ENCODE data around the gene GRIK3. TPM values are rescaled to one million over a fixed set of nuclear protein-coding genes. Genes with fewer than 3 reads are reported as not detected.

GRIK3 gene
- total RNA-seq, 1 experiment from 2014 or later, result not detected

GRCh38 chr1:37037690-37038089 is 3.4 kb upstream of the GRIK3 start:
- TF ChIP-seq EZH2phosphoT487 (IDR thresholded peaks at IDR 0.05; ENCODE audit: borderline replicate concordance, low read length) (no peak), EZH2 (IDR thresholded peaks at IDR 0.05; ENCODE audit: low read length, unreplicated experiment) (no peak), CTCF (conservative IDR thresholded peaks at IDR 0.05; ENCODE audit: low read depth, low read length) (no peak)
- no peak overlapping the region for H2AFZ ChIP-seq (ENCODE audit: low read length)
- no peak for DNase-seq
- H3K4me1 ChIP-seq (ENCODE audit: insufficient read depth, low read length), result no peaks in the 10 kb centered on the region
- H3K4me2 ChIP-seq (ENCODE audit: low read length), result no peak overlapping the region
- intact Hi-C loops (cut with micrococcal nuclease), result no loop called here
- H3K79me2 ChIP-seq (ENCODE audit: low read length), result no peaks in the 10 kb centered on the region
- POLR2A ChIA-PET (ENCODE audit: unreplicated experiment), result no interaction called here
- no peak overlapping the region for H3K4me3 ChIP-seq (ENCODE audit: low read length)
- no peak overlapping the region for H3K27ac ChIP-seq (ENCODE audit: low read length)
- no peak overlapping the region for H3K9ac ChIP-seq (ENCODE audit: low read length)
- no peaks in the 10 kb centered on the region for H3F3A ChIP-seq (ENCODE audit: low read length, unreplicated experiment)
- H3K9me2 ChIP-seq (replicated peaks; ENCODE audit: low read length), result no peaks in the 10 kb centered on the region
- H4K20me1 ChIP-seq (ENCODE audit: low read length), result no peaks in the 10 kb centered on the region
- H3K27me3 ChIP-seq (ENCODE audit: low read length), result peaks cover 69% of the 10 kb centered on the region
- CTCF ChIA-PET, result no interaction called here
- ATAC-seq, result no peak
- BruUV-seq (replicated peaks), result no TSS peak
- H3K36me3 ChIP-seq (ENCODE audit: low read depth, low read length), result no peaks in the 10 kb centered on the region
- H3K9me3 ChIP-seq (ENCODE audit: low read length), result no peaks in the 10 kb centered on the region

GRCh38 chr1:37036667-37037053 is 2.3 kb upstream of the GRIK3 start:
- POLR2A ChIA-PET (ENCODE audit: unreplicated experiment), result no interaction called here
- no peak overlapping the region for H3K4me2 ChIP-seq (ENCODE audit: low read length)
- no peaks in the 10 kb centered on the region for H3K36me3 ChIP-seq (ENCODE audit: low read depth, low read length)
- no peaks in the 10 kb centered on the region for H4K20me1 ChIP-seq (ENCODE audit: low read length)
- no peak overlapping the region for H3K4me3 ChIP-seq (ENCODE audit: low read length)
- H3K9ac ChIP-seq (ENCODE audit: low read length), result no peak overlapping the region
- ATAC-seq, result no peak
- H3K79me2 ChIP-seq (ENCODE audit: low read length), result no peaks in the 10 kb centered on the region
- no peaks in the 10 kb centered on the region for H3K9me3 ChIP-seq (ENCODE audit: low read length)
- DNase-seq, result no peak
- intact Hi-C loops (cut with micrococcal nuclease), result no loop called here
- H3K27ac ChIP-seq (ENCODE audit: low read length), result no peak overlapping the region
- no TSS peak for BruUV-seq (replicated peaks)
- CTCF ChIA-PET, result no interaction called here
- H3K4me1 ChIP-seq (ENCODE audit: insufficient read depth, low read length), result no peaks in the 10 kb centered on the region
- peaks cover 80% of the 10 kb centered on the region for H3K27me3 ChIP-seq (ENCODE audit: low read length)
- TF ChIP-seq EZH2phosphoT487 (IDR thresholded peaks at IDR 0.05; ENCODE audit: borderline replicate concordance, low read length), result no peak
- TF ChIP-seq EZH2 (IDR thresholded peaks at IDR 0.05; ENCODE audit: low read length, unreplicated experiment), result no peak
- TF ChIP-seq CTCF (conservative IDR thresholded peaks at IDR 0.05; ENCODE audit: low read depth, low read length), result no peak
- H3K9me2 ChIP-seq (replicated peaks; ENCODE audit: low read length), result no peaks in the 10 kb centered on the region
- no peak overlapping the region for H2AFZ ChIP-seq (ENCODE audit: low read length)
- H3F3A ChIP-seq (ENCODE audit: low read length, unreplicated experiment), result no peaks in the 10 kb centered on the region

GRCh38 chr1:37035796-37036666 is 1.7 kb upstream of the GRIK3 start:
- H3K4me2 ChIP-seq (ENCODE audit: low read length), result no peak overlapping the region
- ATAC-seq (peak; percentile 37; the same call in 1 of the 2 replicates), DNase-seq (no peak)
- H3K27ac ChIP-seq (ENCODE audit: low read length), result no peak overlapping the region
- no peaks in the 10 kb centered on the region for H3K79me2 ChIP-seq (ENCODE audit: low read length)
- no peaks in the 10 kb centered on the region for H3K4me1 ChIP-seq (ENCODE audit: insufficient read depth, low read length)
- no peak for TF ChIP-seq EZH2 (IDR thresholded peaks at IDR 0.05; ENCODE audit: low read length, unreplicated experiment)
- no peak; the same call in 1 of the 2 replicates for TF ChIP-seq CTCF (conservative IDR thresholded peaks at IDR 0.05; ENCODE audit: low read depth, low read length)
- no peak for TF ChIP-seq EZH2phosphoT487 (IDR thresholded peaks at IDR 0.05; ENCODE audit: borderline replicate concordance, low read length)
- H3K9me2 ChIP-seq (replicated peaks; ENCODE audit: low read length), result no peaks in the 10 kb centered on the region
- no peaks in the 10 kb centered on the region for H3K36me3 ChIP-seq (ENCODE audit: low read depth, low read length)
- ChIA-PET POLR2A (ENCODE audit: unreplicated experiment) (no interaction called here), CTCF (no interaction called here)
- intact Hi-C loops (cut with micrococcal nuclease), result no loop called here
- H2AFZ ChIP-seq (ENCODE audit: low read length), result no peak overlapping the region
- H3K9ac ChIP-seq (ENCODE audit: low read length), result no peak overlapping the region
- no TSS peak for BruUV-seq (replicated peaks)
- H4K20me1 ChIP-seq (ENCODE audit: low read length), result no peaks in the 10 kb centered on the region
- no peak overlapping the region for H3K4me3 ChIP-seq (ENCODE audit: low read length)
- peaks cover 86% of the 10 kb centered on the region for H3K27me3 ChIP-seq (ENCODE audit: low read length)
- H3K9me3 ChIP-seq (ENCODE audit: low read length), result no peaks in the 10 kb centered on the region
- H3F3A ChIP-seq (ENCODE audit: low read length, unreplicated experiment), result no peaks in the 10 kb centered on the region
